Upper lobe of right lung (tissue), 1 donor: ENCODE results near the gene FASTKD3. TPM values are rescaled to one million over a fixed set of nuclear protein-coding genes. Genes with fewer than 3 reads are reported as not detected.

Source experiments
- ATAC-seq: fragments of 200-7000 bp; cut with Tn5 transposase; one replicate; pipeline ENCODE4 v1.9.1; 2020; ENCODE audit warnings: mild to moderate bottlenecking, moderate library complexity
- DNase-seq: peaks from one replicate; pipeline ENCODE4 v3.0.0-alpha.2; 2020
- H3K27ac ChIP-seq: fragments of 200-600 bp; one replicate; pipeline ENCODE4 v1.8.0; 2022
- H3K27me3 ChIP-seq: fragments of 200-600 bp; one replicate; pipeline ENCODE4 v1.8.0; 2022; ENCODE audit warnings: mild to moderate bottlenecking
- H3K36me3 ChIP-seq: fragments of 200-600 bp; one replicate; pipeline ENCODE4 v1.8.0; 2022
- H3K4me1 ChIP-seq: fragments of 200-600 bp; one replicate; pipeline ENCODE4 v1.8.0; 2022
- H3K4me3 ChIP-seq: fragments of 200-600 bp; one replicate; pipeline ENCODE4 v1.8.0; 2022; ENCODE audit warnings: mild to moderate bottlenecking
- H3K9me3 ChIP-seq: fragments of 200-600 bp; one replicate; pipeline ENCODE4 v1.8.0; 2022
- CTCF ChIP-seq: fragments of 200-600 bp; IDR thresholded peaks from one replicate; pipeline ENCODE4 v1.8.0; 2022; ENCODE audit warnings: antibody characterized with exemption
- intact Hi-C: fragments of 100-400 bp; cut with DNase I; formaldehyde crosslinking; loops from one replicate; pipeline ENCODE4 v1.11.0; 2022
- total RNA-seq: library from RNA; stranded (reverse); fragmentation: NEBNext Ultra II Directional; extraction: Animal tissue kit (Norgen Biotek cat#: 25700); gene quantifications from one replicate; pipeline ENCODE4 v1.2.1, GENCODE V29; 2021
- donor health status: DM: no; HTN: yes; CAD: no; lungs with severe emphysema.

The FASTKD3 gene
- total RNA-seq, 1 donor from 2014 or later: 8.0 TPM

DNA sequence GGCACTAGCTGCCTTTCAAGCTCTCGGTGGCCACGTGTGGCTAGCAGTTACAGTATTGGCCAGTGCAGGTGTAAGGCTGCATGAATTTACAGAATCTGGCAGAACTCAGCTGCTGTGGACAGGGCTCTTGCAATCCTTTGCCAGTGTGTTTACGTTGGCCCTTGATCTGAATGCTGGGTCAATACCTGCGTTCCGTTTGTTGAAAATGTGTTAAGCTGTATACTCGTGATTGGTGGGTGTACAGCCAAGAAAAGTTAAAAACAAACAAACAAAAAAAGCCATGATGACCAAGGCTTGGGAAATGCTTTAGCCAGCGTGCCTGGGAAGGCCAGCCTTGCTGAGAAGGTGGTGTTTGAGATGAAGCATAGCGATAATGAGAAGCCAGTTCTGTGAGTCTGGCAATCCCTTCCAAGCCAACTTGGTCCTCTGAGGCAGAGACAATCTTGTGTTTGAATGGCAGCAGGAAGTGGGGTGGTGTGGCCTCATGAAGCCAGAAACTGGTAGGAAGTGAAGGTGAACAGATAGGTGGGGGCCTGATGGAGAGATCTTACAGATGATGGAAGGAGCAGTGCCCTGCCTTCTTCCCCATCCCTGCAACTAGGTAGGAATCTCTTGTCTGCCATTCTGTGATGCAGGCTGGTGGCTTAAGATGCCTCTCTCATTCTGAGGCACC lies 17.1 kb downstream of the FASTKD3 start:
- Histone ChIP-seq H3K9me3 (no peaks in the 10 kb centered on the region), H3K4me1 (peaks cover 7% of the 10 kb centered on the region), H3K27ac (no peak overlapping the region), H3K4me3 (no peak overlapping the region), H3K27me3 (peaks cover 17% of the 10 kb centered on the region), H3K36me3 (no peaks in the 10 kb centered on the region)
- DNase-seq: no peak
- no peak for TF ChIP-seq CTCF
- intact Hi-C loops: no loop called here
- ATAC-seq: peak; percentile 37

GRCh38 chr5:7851240-7851592 lies 17.6 kb downstream of the FASTKD3 start:
- Histone ChIP-seq H3K27ac (no peak overlapping the region), H3K4me3 (peak overlapping the region; percentile 58), H3K36me3 (no peaks in the 10 kb centered on the region), H3K27me3 (peaks cover 17% of the 10 kb centered on the region), H3K4me1 (peaks cover 7% of the 10 kb centered on the region), H3K9me3 (no peaks in the 10 kb centered on the region)
- intact Hi-C loops: no loop called here
- TF ChIP-seq CTCF: no peak
- ATAC-seq: no peak
- DNase-seq: no peak

DNA sequence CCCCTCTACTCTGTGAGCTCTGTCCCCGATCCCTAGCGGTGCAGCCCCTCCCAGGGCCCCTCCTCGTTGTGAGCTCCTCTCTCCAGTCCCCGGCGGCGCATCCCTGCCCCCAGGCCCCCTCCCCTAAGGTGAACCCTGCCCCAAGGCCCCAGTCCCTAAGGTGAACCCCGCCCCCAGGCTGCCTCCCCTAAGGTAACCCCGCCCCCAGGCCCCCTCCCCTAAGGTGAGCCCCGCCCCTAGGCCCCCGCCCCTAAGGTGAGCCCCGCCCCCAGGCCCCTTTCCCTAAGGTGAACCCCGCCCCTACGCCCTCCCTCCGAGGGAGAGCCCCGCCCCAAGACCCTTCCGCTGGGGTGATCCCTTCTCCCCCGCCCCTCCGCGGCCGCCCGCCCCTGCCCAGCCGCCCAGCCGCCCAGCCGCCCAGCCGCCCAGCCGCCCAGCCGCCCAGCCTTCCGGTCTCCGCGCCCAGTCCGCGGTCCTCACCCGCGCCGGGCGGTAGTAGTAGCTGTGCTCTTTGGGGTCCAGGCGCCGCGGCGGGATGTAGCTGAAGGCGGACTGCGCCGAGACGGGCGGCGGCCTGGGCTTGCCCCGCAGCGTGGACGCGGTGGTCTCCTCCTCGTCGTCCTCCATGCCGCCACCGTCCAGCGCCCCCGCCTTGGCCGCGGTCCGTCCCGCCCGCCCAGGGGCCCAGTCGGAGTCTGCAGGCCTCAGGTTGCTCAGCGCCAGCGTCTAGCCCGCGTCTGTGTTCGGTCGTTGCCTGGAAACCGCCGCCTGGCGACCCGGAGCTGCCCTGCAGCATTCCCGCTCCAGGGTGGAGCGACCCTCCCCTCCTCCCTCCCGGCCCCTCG lies 18.2 kb downstream of the FASTKD3 start, which contains the start of gene CFAP90:
Gene CFAP90, minus strand, starts transcription at position 739 of the 845 bp plus-strand sequence. Its CDS starts 112 bp downstream, at position 627.
- ATAC-seq: peak; percentile 83
- TF ChIP-seq CTCF: peak; percentile 29
- no peaks in the 10 kb centered on the region for H3K36me3 ChIP-seq
- intact Hi-C loops: no loop called here
- peaks cover 23% of the 10 kb centered on the region for H3K27me3 ChIP-seq
- H3K9me3 ChIP-seq: no peaks in the 10 kb centered on the region
- no peak within 1 kb of the TSS for H3K27ac ChIP-seq
- peaks cover 7% of the 10 kb centered on the region for H3K4me1 ChIP-seq
- H3K4me3 ChIP-seq: peak within 1 kb of the TSS; percentile 58
- peak; percentile 86 for DNase-seq

DNA sequence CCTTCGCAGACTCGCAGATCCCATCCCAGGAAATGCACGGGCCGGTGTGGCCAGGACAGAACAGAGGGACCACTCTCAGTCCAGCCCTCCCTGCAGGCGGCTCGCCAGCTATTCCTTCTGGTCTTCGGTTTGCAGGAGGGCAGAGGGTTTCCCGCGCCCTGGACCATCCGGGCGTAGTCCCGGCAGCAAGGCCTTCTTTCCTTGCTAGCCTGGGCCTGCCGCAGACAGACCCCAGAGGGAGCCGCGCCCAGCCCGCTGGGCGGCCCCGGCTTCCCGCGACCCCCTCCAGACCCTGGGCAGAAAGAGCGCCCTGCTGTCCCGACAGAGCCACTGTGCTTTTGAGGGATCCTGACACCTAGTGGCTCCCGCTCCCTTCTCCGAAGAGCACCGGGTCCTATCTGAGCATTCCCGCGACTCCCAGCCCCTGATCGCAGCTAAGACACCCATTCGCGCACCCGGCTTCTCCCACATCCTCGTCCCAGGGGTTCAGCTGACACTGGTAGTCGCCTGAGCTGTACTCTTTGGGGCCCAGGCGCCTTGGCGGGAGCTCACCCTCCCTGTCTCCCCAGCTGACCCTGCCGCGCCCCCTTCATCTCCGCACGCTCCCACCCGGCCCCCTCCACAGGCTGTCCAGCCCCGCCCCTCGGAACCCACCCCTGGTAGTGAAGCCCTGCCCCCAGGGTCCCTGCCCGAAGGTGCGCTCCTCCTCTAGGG lies 19.0 kb downstream of the FASTKD3 start:
- no peak for TF ChIP-seq CTCF
- intact Hi-C loops: no loop called here
- H3K36me3 ChIP-seq: no peaks in the 10 kb centered on the region
- H3K27me3 ChIP-seq: peaks cover 23% of the 10 kb centered on the region
- peak overlapping the region; percentile 58 for H3K4me3 ChIP-seq
- DNase-seq: peak; percentile 60
- peaks cover 7% of the 10 kb centered on the region for H3K4me1 ChIP-seq
- no peaks in the 10 kb centered on the region for H3K9me3 ChIP-seq
- H3K27ac ChIP-seq: no peak overlapping the region
- ATAC-seq: peak; percentile 21

- Histone ChIP-seq H3K27ac (no peak overlapping the region), H3K4me1 (peaks cover 7% of the 10 kb centered on the region), H3K4me3 (no peak overlapping the region), H3K9me3 (no peaks in the 10 kb centered on the region), H3K27me3 (peaks cover 23% of the 10 kb centered on the region), H3K36me3 (no peaks in the 10 kb centered on the region)
- intact Hi-C loops: no loop called here
- no peak for ATAC-seq
- no peak for DNase-seq
- no peak for TF ChIP-seq CTCF
Measured at GRCh38 chr5:7848296-7848695, 20.5 kb downstream of the FASTKD3 start.
